ENCODE results near the gene ACADS.
"Not testable (repeated sequence)": the region's sequence is repeated elsewhere in the genome, so short reads cannot be mapped to it uniquely, and the experiment has no call there.

The ACADS gene

GRCh38 chr12:120726961-120727360 is 1.3 kb downstream of the ACADS start:
- no peak for DNase-seq (ENCODE audit: low read depth)

GRCh38 chr12:120732198-120732597 is 6.6 kb downstream of the ACADS start:
- not testable (repeated sequence) for DNase-seq (ENCODE audit: low read depth)

GRCh38 chr12:120733574-120733973 is 7.9 kb downstream of the ACADS start:
- no peak for DNase-seq (ENCODE audit: low read depth)

- no peak for DNase-seq (ENCODE audit: low read depth)
Observed at GRCh38 chr12:120734210-120734609, 8.6 kb downstream of the ACADS start.

GRCh38 chr12:120735181-120735580 is 9.6 kb downstream of the ACADS start:
- no peak for DNase-seq (ENCODE audit: low read depth)

- DNase-seq (ENCODE audit: low read depth): no peak
Observed at GRCh38 chr12:120736404-120737331, 11.0 kb downstream of the ACADS start.

GRCh38 chr12:120737557-120738251 is 12.1 kb downstream of the ACADS start:
- DNase-seq (ENCODE audit: low read depth): no peak

- DNase-seq (ENCODE audit: low read depth): no peak
Observed at GRCh38 chr12:120738252-120739030, 12.8 kb downstream of the ACADS start.

- DNase-seq (ENCODE audit: low read depth): no peak
Observed at GRCh38 chr12:120739031-120739762, 13.6 kb downstream of the ACADS start.

- DNase-seq (ENCODE audit: low read depth): no peak
Observed at GRCh38 chr12:120739821-120740613, 14.4 kb downstream of the ACADS start.

- no peak for DNase-seq (ENCODE audit: low read depth)
Observed at GRCh38 chr12:120740871-120741270, 15.2 kb downstream of the ACADS start.

GRCh38 chr12:120741476-120742421 is 16.1 kb downstream of the ACADS start:
- DNase-seq (ENCODE audit: low read depth): no peak

- no peak for DNase-seq (ENCODE audit: low read depth)
Observed at GRCh38 chr12:120744922-120745493, 19.4 kb downstream of the ACADS start.

GRCh38 chr12:120748242-120748641 is 22.6 kb downstream of the ACADS start:
- DNase-seq (ENCODE audit: low read depth): no peak

- DNase-seq (ENCODE audit: low read depth): no peak
Observed at GRCh38 chr12:120749256-120749655, 23.6 kb downstream of the ACADS start.

- DNase-seq (ENCODE audit: low read depth): no peak
Observed at GRCh38 chr12:120750806-120751205, 25.2 kb downstream of the ACADS start.

- DNase-seq (ENCODE audit: low read depth): no peak
Observed at GRCh38 chr12:120751389-120751788, 25.8 kb downstream of the ACADS start.

- no peak for DNase-seq (ENCODE audit: low read depth)
Observed at GRCh38 chr12:120754792-120755191, 29.2 kb downstream of the ACADS start.

- no peak for DNase-seq (ENCODE audit: low read depth)
Observed at GRCh38 chr12:120755269-120755668, 29.6 kb downstream of the ACADS start.

Measured in HS-5 (cell line).